ENCODE data around the gene GRN. TPM values are rescaled to one million over a fixed set of nuclear protein-coding genes. Genes with fewer than 3 reads are reported as not detected.
A peak's percentile ranks its signal among the peaks of the same experiment; 100 is the strongest.

Gene GRN
- polyA plus RNA-seq (2013, experiment 1 of 2; ENCODE audit: insufficient read length), result 290 TPM
- polyA plus RNA-seq (2013, experiment 2 of 2; ENCODE audit: insufficient read length), result 307 TPM

GRCh38 chr17:44344939-44345453 is at the start of gene GRN:
Gene GRN, plus strand, starts transcription at chr17:44345302. Its CDS starts 3,863 bp downstream, at chr17:44349165.
- DNase-seq, result peak; percentile 99

GRCh38 chr17:44297975-44298374 is 47.1 kb upstream of the GRN start:
- no peak for DNase-seq

- no peak for DNase-seq
Observed at GRCh38 chr17:44304651-44305050, 40.5 kb upstream of the GRN start.

GRCh38 chr17:44307387-44308186 is 37.5 kb upstream of the GRN start:
- DNase-seq, result no peak

- peak; percentile 77 for DNase-seq
Observed at GRCh38 chr17:44308320-44308818, 36.7 kb upstream of the GRN start, which contains the start of gene RUNDC3A. Gene RUNDC3A, plus strand, starts transcription at chr17:44308601. Its CDS starts 232 bp downstream, at chr17:44308833.

- no peak for DNase-seq
Observed at GRCh38 chr17:44308865-44309264, 36.2 kb upstream of the GRN start.

GRCh38 chr17:44309472-44309871 is 35.6 kb upstream of the GRN start:
- DNase-seq, result no peak

GRCh38 chr17:44310188-44310587 is 34.9 kb upstream of the GRN start:
- DNase-seq, result no peak

GRCh38 chr17:44310609-44311376 is 34.3 kb upstream of the GRN start:
- no peak for DNase-seq

GRCh38 chr17:44311562-44312181 is 33.4 kb upstream of the GRN start:
- DNase-seq, result no peak

- no peak for DNase-seq
Observed at GRCh38 chr17:44312396-44313104, 32.6 kb upstream of the GRN start.

- DNase-seq, result no peak
Observed at GRCh38 chr17:44314031-44314430, 31.1 kb upstream of the GRN start.

- DNase-seq, result no peak
Observed at GRCh38 chr17:44314524-44314868, 30.6 kb upstream of the GRN start.

GRCh38 chr17:44314869-44315661 is 30.0 kb upstream of the GRN start:
- no peak for DNase-seq

- no peak for DNase-seq
Observed at GRCh38 chr17:44315760-44316731, 29.1 kb upstream of the GRN start.

- DNase-seq, result no peak
Observed at GRCh38 chr17:44317545-44317944, 27.6 kb upstream of the GRN start.

- no peak for DNase-seq
Observed at GRCh38 chr17:44318077-44318892, 26.8 kb upstream of the GRN start.

GRCh38 chr17:44320066-44320465 is 25.0 kb upstream of the GRN start:
- no peak for DNase-seq
